WERI-Rb-1 (cell line): Measurements from ENCODE around the gene ZNF385C.

Experiments used
- DNase-seq: peaks from one replicate; pipeline ENCODE4 v3.0.0-alpha.2; 2020
- H3K27ac ChIP-seq: fragments of 250-450 bp; sonication (Bioruptor Pico); 2 replicates; pipeline ENCODE4 v1.5.1; 2020; ENCODE audit warnings: mild to moderate bottlenecking, moderate library complexity
- H3K27me3 ChIP-seq: fragments of 250-450 bp; sonication (Bioruptor Pico); 2 replicates; pipeline ENCODE4 v1.5.1; 2021; ENCODE audit warnings: mild to moderate bottlenecking, low read depth, moderate library complexity; ENCODE audit not compliant: insufficient read depth, severe bottlenecking
- H3K36me3 ChIP-seq: fragments of 250-450 bp; sonication (Bioruptor Pico); 2 replicates; pipeline ENCODE4 v1.5.1; 2020; ENCODE audit warnings: mild to moderate bottlenecking, moderate library complexity
- H3K4me3 ChIP-seq: 2 replicates; pipeline ENCODE4 v1.5.1; 2011; ENCODE audit warnings: low read depth, mild to moderate bottlenecking, control low read depth, low read length
- H3K9me3 ChIP-seq: fragments of 250-450 bp; sonication (Bioruptor Pico); 2 replicates; pipeline ENCODE4 v1.5.1; 2021; ENCODE audit warnings: mild to moderate bottlenecking, moderate library complexity; ENCODE audit not compliant: severe bottlenecking
- CTCF ChIP-seq: IDR thresholded peaks from 2 replicates; pipeline ENCODE4 v1.5.1; 2011; ENCODE audit warnings: low read depth, mild to moderate bottlenecking, control low read depth, inconsistent platforms, low read length

ZNF385C gene

GRCh38 chr17:42116705-42117396 is 18.6 kb upstream of the ZNF385C start:
- Histone ChIP-seq H3K27ac (no peak overlapping the region), H3K36me3 (peaks cover 66% of the 10 kb centered on the region), H3K4me3 (no peak overlapping the region), H3K27me3 (no peaks in the 10 kb centered on the region), H3K9me3 (no peaks in the 10 kb centered on the region)
- DNase-seq: peak; percentile 90
- TF ChIP-seq CTCF: peak; percentile 91

- TF ChIP-seq CTCF: no peak
- Histone ChIP-seq H3K27me3 (no peaks in the 10 kb centered on the region), H3K36me3 (peaks cover 58% of the 10 kb centered on the region), H3K9me3 (no peaks in the 10 kb centered on the region), H3K27ac (no peak overlapping the region), H3K4me3 (no peak overlapping the region)
- no peak for DNase-seq
Observed at GRCh38 chr17:42114118-42114517, 15.8 kb upstream of the ZNF385C start.

- Histone ChIP-seq H3K27ac (peak overlapping the region; percentile 4; the same call in 1 of the 2 replicates), H3K4me3 (no peak overlapping the region), H3K27me3 (no peaks in the 10 kb centered on the region), H3K9me3 (no peaks in the 10 kb centered on the region), H3K36me3 (peaks cover 52% of the 10 kb centered on the region)
- no peak for DNase-seq
- no peak for TF ChIP-seq CTCF
Observed at GRCh38 chr17:42113293-42114069, 15.2 kb upstream of the ZNF385C start.

- Histone ChIP-seq H3K9me3 (no peaks in the 10 kb centered on the region), H3K36me3 (peaks cover 44% of the 10 kb centered on the region), H3K27me3 (no peaks in the 10 kb centered on the region), H3K27ac (peak within 1 kb of the TSS; percentile 4; the same call in 1 of the 2 replicates), H3K4me3 (no peak within 1 kb of the TSS)
- peak; percentile 72 for DNase-seq
- TF ChIP-seq CTCF: no peak
Observed at GRCh38 chr17:42112552-42113176, 14.4 kb upstream of the ZNF385C start, which contains the start of gene DHX58. DHX58 (minus strand) TSS chr17:42112714; CDS start chr17:42111892, 822 bp downstream.

GRCh38 chr17:42111871-42112551 is 13.7 kb upstream of the ZNF385C start:
- Histone ChIP-seq H3K36me3 (peaks cover 37% of the 10 kb centered on the region), H3K4me3 (no peak overlapping the region), H3K27ac (no peak overlapping the region), H3K27me3 (no peaks in the 10 kb centered on the region), H3K9me3 (no peaks in the 10 kb centered on the region)
- no peak for DNase-seq
- TF ChIP-seq CTCF: no peak
